Activated CD4-positive, alpha-beta memory T cell treated with anti-CD3 and anti-CD28 coated beads, Interleukin-2, amount 10 ng/mL, durations not matched to agents 7 days and 5 days (primary cell): ENCODE results near the gene P4HB. TPM values are rescaled to one million over a fixed set of nuclear protein-coding genes. Genes with fewer than 3 reads are reported as not detected.

Experiments
- CTCF ChIA-PET: fragments of 350-600 bp; sonication (Branson Sonifier 250); formaldehyde crosslinking; loops from one replicate; lab custom pipeline; 2021; ENCODE audit warnings: antibody characterized with exemption, inconsistent platforms; lab: Charles Lee
- POLR2A ChIA-PET: fragments of 350-600 bp; sonication (Branson Sonifier 250); formaldehyde crosslinking; loops from one replicate; lab custom pipeline; 2021; ENCODE audit warnings: antibody characterized with exemption; lab: Charles Lee
- DNase-seq: peaks from one replicate; pipeline ENCODE4 v3.0.0-alpha.2; 2020
- H3K27ac Mint-ChIP-seq: one replicate; pipeline ENCODE4 v1.8.0; 2021; ENCODE audit warnings: mild to moderate bottlenecking, mixed read lengths
- H3K27me3 Mint-ChIP-seq: one replicate; pipeline ENCODE4 v1.8.0; 2021; ENCODE audit warnings: mixed read lengths
- H3K36me3 Mint-ChIP-seq: one replicate; pipeline ENCODE4 v1.8.0; 2021; ENCODE audit warnings: low read depth, mixed read lengths
- H3K4me1 Mint-ChIP-seq: one replicate; pipeline ENCODE4 v1.8.0; 2021; ENCODE audit warnings: mixed read lengths
- H3K4me3 Mint-ChIP-seq: one replicate; pipeline ENCODE4 v1.8.0; 2021; ENCODE audit warnings: mild to moderate bottlenecking, mixed read lengths
- H3K9me3 Mint-ChIP-seq: one replicate; pipeline ENCODE4 v1.8.0; 2021; ENCODE audit warnings: mixed read lengths
- total RNA-seq, 2 experiments: library from RNA; stranded (reverse); gene quantifications; one replicate each; pipeline ENCODE4 v1.2.3, GENCODE V29; 2021

Gene P4HB
- total RNA-seq, 2 experiments from 2014 or later = 483 to 496 TPM

DNA sequence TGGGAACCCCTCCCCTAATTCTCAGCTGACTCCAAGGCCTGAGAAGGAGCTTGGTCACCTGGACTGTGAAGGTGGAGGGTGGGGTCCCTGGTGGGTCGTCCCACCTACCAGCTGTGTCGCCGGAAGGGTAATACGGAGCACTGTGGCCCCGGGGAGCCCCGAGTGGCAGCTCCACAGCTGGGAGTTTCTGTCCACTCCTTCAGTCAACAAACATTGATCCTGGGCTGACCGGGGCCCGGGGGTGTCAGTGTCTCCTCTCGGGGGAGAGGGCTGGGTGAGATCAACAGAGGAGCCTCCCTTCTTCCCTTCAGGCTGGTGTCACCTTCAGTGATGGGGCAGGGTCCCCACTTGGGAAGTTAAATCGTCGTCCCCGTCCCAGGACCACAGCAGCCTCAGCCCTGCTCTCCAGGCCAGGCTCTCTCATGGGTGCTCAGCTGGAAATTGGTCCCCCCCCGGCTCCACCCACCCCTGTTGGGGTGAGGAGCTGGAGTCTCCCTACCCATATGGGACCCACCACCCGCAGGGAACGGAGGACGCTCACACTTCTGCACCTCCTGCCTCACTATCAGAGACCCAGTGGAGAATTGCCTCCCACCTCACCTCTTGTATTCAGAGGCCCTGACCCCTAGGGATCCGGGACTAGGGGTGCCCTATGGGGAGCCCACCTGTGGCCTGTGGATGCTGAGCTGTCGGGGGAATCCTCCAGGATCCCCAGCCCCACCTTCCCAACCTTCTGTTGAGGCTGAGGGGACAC lies 54.5 kb downstream of the P4HB start:
- no peak overlapping the region for H3K27ac Mint-ChIP-seq
- H3K4me1 Mint-ChIP-seq = no peaks in the 10 kb centered on the region
- no peaks in the 10 kb centered on the region for H3K36me3 Mint-ChIP-seq
- H3K9me3 Mint-ChIP-seq = no peaks in the 10 kb centered on the region
- no peak for DNase-seq
- ChIA-PET POLR2A (no interaction called here), CTCF (no interaction called here)
- peaks cover 34% of the 10 kb centered on the region for H3K27me3 Mint-ChIP-seq
- H3K4me3 Mint-ChIP-seq = no peak overlapping the region

DNA sequence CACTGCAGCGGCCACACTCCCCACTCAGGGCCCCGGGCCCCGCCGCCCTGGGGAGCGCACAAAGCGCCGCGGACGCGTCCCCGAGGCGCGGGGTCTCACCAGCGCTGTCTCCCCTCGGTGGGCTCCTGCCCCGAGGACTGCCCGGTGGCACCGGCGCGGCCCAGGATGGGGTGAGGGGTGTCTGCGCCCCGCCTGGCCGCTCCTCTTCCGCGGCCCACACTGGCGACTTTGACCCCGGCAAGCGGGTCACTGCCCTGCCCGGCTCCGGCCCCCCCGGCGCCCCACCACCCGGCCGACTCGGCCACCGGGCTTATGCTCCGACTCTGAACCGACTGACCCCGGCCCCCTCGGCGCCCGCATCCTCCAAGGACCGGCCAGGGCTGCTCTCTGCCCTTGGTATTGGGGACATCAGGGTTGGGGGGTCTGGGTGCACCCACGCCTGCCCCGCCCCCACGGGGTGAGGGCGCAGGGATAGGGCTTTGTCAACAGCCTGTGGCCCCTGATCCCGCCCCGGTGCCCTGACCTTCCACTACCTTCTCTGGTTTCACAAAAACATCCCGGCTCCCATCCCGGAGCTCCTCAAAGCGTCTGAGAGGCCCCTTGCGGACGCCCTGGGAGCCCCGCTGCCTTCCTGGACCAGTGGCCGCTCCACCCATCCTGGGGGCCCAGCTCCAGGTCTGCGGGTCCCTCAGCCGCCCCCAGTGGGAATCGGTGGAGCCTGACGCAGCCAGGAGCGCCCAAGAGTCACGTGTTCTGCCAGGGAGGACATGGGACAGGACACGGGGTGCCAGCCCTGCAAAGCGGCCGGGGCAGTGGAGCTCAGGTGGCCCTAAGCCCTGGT lies 55.6 kb downstream of the P4HB start:
- no peak overlapping the region for H3K4me3 Mint-ChIP-seq
- POLR2A ChIA-PET = no interaction called here
- no peaks in the 10 kb centered on the region for H3K4me1 Mint-ChIP-seq
- peaks cover 39% of the 10 kb centered on the region for H3K27me3 Mint-ChIP-seq
- H3K27ac Mint-ChIP-seq = no peak overlapping the region
- no peaks in the 10 kb centered on the region for H3K9me3 Mint-ChIP-seq
- H3K36me3 Mint-ChIP-seq = no peaks in the 10 kb centered on the region
- no peak for DNase-seq
- CTCF ChIA-PET = no interaction called here

DNA sequence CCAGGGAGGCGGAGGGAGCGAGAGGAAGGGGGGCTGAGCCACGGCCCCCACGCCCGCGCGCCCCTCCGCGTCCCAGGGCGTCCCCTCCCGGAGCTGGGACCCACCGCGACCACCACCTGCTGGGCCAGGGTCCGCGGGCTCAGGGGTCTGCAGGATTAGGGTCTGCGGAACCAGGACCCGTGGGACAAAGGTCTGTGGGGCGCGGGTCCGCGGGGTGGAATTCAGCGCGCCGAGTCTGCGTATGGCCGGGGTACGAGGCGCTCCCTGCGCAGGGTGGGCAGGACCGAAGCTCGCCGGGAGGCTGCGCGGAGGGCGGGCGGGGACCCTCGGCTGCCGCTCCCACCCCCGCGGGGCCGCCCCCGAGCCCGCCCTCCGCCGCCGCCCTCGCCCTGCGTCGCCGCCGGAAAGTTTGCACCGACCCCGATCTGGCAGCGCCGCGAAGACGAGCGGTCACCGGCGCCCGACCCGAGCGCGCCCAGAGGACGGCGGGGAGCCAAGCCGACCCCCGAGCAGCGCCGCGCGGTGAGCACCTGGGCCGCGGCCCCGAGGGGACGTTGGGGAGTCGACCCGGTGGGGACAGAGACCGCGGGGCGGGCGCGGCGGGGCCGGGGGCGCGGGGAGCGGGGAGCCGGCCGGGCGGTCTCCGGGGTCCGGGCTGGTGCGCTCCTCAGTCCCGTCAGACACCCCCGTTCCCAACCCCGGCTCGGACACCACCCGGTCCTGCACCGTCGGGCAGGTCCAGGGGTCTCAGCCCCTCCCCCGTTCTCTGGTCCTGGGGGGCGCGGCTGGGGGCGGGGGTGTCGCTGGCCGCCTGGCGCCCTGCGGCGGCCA lies 56.4 kb downstream of the P4HB start, which contains the start of gene GCGR:
Gene GCGR, plus strand, starts transcription at position 423 of the 831 bp plus-strand sequence. CDS start 4,869 bp downstream, outside the sequence.
- no peak for DNase-seq
- no peak within 1 kb of the TSS for H3K4me3 Mint-ChIP-seq
- no peaks in the 10 kb centered on the region for H3K4me1 Mint-ChIP-seq
- POLR2A ChIA-PET = no interaction called here
- CTCF ChIA-PET = no interaction called here
- H3K9me3 Mint-ChIP-seq = no peaks in the 10 kb centered on the region
- H3K27me3 Mint-ChIP-seq = peaks cover 34% of the 10 kb centered on the region
- no peak within 1 kb of the TSS for H3K27ac Mint-ChIP-seq
- no peaks in the 10 kb centered on the region for H3K36me3 Mint-ChIP-seq

DNA sequence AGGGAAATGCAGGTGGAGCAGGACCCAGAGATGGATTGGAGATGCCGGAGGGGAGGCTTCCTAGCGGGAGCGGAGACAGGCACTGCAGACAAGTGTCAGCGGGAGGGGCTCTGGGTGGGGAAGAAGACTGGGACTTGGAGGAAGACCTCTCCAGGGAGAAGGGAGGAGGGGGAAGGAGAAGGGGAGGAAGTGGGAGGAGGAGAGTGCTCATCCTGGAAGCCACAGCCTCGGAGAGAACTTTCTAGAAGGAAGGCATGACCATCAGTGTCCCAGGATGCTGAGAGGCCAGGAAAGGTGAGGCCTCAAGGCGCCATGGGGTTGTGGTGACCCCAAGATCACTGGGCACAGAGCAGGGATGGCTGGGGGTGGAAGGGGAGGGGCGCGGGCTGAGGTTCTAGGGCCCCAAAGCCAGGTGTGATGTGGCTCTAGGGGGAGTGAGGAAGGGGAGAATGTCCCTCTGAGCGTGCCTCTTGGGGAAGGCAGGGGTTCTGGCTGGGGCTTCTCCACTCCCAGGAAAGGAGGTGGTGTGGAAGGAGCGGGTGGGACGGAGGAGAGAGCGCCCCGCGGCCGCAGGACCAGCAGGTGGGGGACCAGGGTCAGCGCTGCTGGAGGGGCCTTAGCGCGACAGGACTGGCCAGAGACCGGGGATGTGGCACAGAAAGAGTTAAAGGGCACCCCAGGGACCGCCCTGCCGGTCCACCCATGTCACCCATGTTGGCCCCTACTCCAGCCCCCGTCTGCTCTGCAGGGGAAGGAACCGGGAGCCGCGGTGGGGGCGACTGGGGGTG lies 57.3 kb downstream of the P4HB start:
- Mint-ChIP-seq H3K9me3 (no peaks in the 10 kb centered on the region), H3K4me1 (no peaks in the 10 kb centered on the region), H3K27me3 (peaks cover 34% of the 10 kb centered on the region), H3K36me3 (no peaks in the 10 kb centered on the region), H3K27ac (no peak overlapping the region), H3K4me3 (no peak overlapping the region)
- POLR2A ChIA-PET = no interaction called here
- CTCF ChIA-PET = no interaction called here
- DNase-seq = no peak

DNA sequence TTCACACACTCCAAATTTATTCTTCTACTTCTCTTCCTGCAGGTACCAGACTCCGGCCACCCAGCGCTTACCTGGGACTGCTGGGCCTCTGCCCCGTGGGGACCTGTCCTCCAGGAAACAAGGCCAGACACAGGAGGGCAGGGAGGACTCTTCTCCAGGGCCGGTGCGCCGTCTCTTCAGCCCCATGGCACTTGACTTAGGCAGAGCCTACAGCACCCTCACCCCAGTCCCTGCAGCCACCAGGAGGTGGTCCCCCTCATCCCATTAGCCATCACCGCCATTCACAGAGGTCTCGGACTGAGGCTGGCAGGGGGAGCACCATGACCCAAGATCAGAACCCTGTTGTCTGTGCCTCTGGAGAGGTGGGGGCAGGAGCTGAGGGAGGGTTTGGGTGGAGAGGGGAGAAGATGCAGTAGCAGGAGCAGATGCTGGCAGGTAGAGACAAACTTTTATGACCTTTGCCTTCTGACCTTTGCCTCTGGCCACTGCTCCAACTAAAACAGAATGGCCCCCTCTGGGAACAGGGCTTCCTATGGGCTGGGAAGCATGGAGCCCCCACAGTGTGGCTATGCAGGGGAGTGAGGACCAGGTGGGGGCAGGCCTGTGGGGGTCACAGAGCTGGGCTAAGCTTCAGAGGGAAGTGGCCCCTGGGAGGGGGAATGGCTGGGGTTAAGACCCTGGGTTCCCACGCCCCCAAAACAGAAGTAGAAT lies 58.1 kb downstream of the P4HB start:
- DNase-seq = no peak
- H3K27ac Mint-ChIP-seq = no peak overlapping the region
- POLR2A ChIA-PET = no interaction called here
- H3K4me3 Mint-ChIP-seq = no peak overlapping the region
- CTCF ChIA-PET = no interaction called here
- H3K36me3 Mint-ChIP-seq = no peaks in the 10 kb centered on the region
- H3K4me1 Mint-ChIP-seq = no peaks in the 10 kb centered on the region
- H3K27me3 Mint-ChIP-seq = peaks cover 32% of the 10 kb centered on the region
- no peaks in the 10 kb centered on the region for H3K9me3 Mint-ChIP-seq

DNA sequence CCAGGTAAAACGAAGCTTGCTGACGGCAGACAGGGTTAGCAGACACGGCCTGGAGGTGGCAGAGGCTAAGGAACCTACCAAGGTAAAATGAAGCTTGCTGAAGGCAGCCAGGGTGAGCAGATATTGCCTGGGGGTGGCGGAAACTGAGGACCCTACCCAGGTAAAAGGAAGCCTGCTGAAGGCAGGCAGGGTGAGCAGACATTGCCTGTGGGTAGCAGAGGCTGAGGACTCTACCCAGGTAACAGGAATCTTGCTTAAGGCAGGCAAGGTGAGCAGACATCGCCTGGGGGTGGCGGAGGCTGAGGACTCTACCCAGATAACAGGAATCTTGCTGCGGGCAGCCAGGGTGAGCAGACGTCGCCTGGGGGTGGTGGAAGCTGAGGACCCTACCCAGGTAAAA lies 59.0 kb downstream of the P4HB start:
- POLR2A ChIA-PET = no interaction called here
- Mint-ChIP-seq H3K36me3 (no peaks in the 10 kb centered on the region), H3K9me3 (no peaks in the 10 kb centered on the region), H3K27me3 (peaks cover 31% of the 10 kb centered on the region), H3K4me1 (no peaks in the 10 kb centered on the region), H3K27ac (no peak overlapping the region), H3K4me3 (no peak overlapping the region)
- CTCF ChIA-PET = no interaction called here
- no peak for DNase-seq

DNA sequence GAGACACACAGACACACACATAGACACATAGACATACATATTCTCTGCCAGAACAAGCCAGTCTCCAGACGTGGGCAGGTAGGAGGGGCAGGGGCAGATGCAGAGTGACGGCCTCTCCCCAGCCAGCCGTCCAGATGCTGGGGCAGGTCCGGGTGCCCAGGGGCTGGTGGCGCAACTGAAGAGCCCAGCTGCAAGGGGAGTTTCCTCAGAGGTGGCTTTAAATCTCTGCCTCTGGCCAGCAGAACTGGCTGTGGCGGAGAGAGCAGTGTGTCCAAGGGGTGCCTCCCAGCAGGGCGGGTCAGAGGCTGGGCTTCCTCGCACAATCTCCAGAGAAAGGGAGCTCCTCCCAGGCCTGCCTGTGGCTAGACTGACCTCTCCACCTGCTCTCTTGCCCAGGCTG lies 65.8 kb downstream of the P4HB start:
- Mint-ChIP-seq H3K9me3 (no peaks in the 10 kb centered on the region), H3K4me1 (no peaks in the 10 kb centered on the region), H3K4me3 (no peak overlapping the region), H3K36me3 (no peaks in the 10 kb centered on the region), H3K27ac (no peak overlapping the region), H3K27me3 (peaks cover 1% of the 10 kb centered on the region)
- no peak for DNase-seq
- ChIA-PET POLR2A (no interaction called here), CTCF (interaction anchor here (0.8 kb wide), 1 partner anchor 59 kb away, joined by 3 read pairs; no protein-coding TSS in a partner anchor)

DNA sequence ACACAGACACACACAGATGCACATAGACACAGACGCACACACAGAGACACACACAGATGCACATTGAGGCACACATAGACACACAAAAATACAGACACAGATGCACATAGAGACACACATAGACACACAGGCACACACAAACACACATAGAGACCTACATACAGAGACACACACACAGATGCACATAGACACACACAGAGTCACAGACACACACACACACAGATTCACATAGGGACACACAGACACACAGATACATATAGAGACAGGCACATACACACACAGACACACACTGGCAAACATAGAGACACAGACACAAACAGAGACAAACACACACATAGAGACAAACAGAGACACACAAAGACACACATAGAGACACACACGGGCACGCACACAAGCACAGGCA lies 66.3 kb downstream of the P4HB start:
- Mint-ChIP-seq H3K4me3 (no peak overlapping the region), H3K27me3 (peaks cover under 1% of the 10 kb centered on the region), H3K27ac (no peak overlapping the region), H3K36me3 (no peaks in the 10 kb centered on the region), H3K4me1 (no peaks in the 10 kb centered on the region), H3K9me3 (no peaks in the 10 kb centered on the region)
- POLR2A ChIA-PET = no interaction called here
- CTCF ChIA-PET = no interaction called here
- no peak for DNase-seq

Other genes starting within 250 kb of the P4HB start
- 10 to 100 TPM; 84.6 to 89.0 TPM for gene NPLOC4, start 223.4 kb downstream of the P4HB start, total RNA-seq
- gene TSPAN10, start 223.3 kb downstream of the P4HB start, total RNA-seq = under 1 TPM; 0.38 to 0.43 TPM
- gene PDE6G, start 204.0 kb downstream of the P4HB start, total RNA-seq = 10 to 100 TPM; 10.0 to 10.9 TPM
- 10 to 100 TPM; 59.3 TPM for gene OXLD1, start 193.9 kb downstream of the P4HB start, total RNA-seq
- 10 to 100 TPM; 28.8 to 33.3 TPM for gene CCDC137, start 193.8 kb downstream of the P4HB start, total RNA-seq
- gene ARL16, start 176.7 kb downstream of the P4HB start, total RNA-seq = 10 to 100 TPM; 17.5 to 17.8 TPM
- gene HGS, start 176.5 kb downstream of the P4HB start, total RNA-seq = 100 to 1,000 TPM; 122 to 130 TPM
- gene MRPL12, start 157.2 kb downstream of the P4HB start, total RNA-seq = 10 to 100 TPM; 57.2 to 59.6 TPM
- gene SLC25A10, start 148.3 kb downstream of the P4HB start, total RNA-seq = 10 to 100 TPM; 18.5 to 22.1 TPM
- gene GCGR, start 56.4 kb downstream of the P4HB start, total RNA-seq = not detected
- 10 to 100 TPM; 37.1 to 38.2 TPM for gene MCRIP1, start 27.2 kb downstream of the P4HB start, total RNA-seq
- not detected for gene PPP1R27, start 25.5 kb downstream of the P4HB start, total RNA-seq
- gene ARHGDIA, start 10.8 kb upstream of the P4HB start, total RNA-seq = 100 to 1,000 TPM; 636 to 661 TPM
- 100 to 1,000 TPM; 159 to 160 TPM for gene ALYREF, start 31.1 kb upstream of the P4HB start, total RNA-seq
- gene ANAPC11, start 31.2 kb upstream of the P4HB start, total RNA-seq = 10 to 100 TPM; 95.9 to 98.4 TPM
- under 1 TPM in 1 of 2 experiments, not detected in 1; 0.38 TPM for gene NPB, start 41.7 kb upstream of the P4HB start, total RNA-seq
- gene PCYT2, start 50.9 kb upstream of the P4HB start, total RNA-seq = 10 to 100 TPM; 41.6 to 44.4 TPM
- 10 to 100 TPM; 55.8 to 58.4 TPM for gene SIRT7, start 57.6 kb upstream of the P4HB start, total RNA-seq
- 10 to 100 TPM; 35.2 to 36.5 TPM for gene MAFG, start 67.2 kb upstream of the P4HB start, total RNA-seq
- 10 to 100 TPM; 25.8 to 34.7 TPM for gene PYCR1, start 76.8 kb upstream of the P4HB start, total RNA-seq
- not detected for gene MYADML2, start 86.7 kb upstream of the P4HB start, total RNA-seq
- gene NOTUM, start 100.7 kb upstream of the P4HB start, total RNA-seq = under 1 TPM in 1 of 2 experiments, not detected in 1; 0.15 TPM
- 10 to 100 TPM; 25.3 to 29.9 TPM for gene ASPSCR1, start 117.1 kb upstream of the P4HB start, total RNA-seq
- 10 to 100 TPM; 52.7 to 54.7 TPM for gene CENPX, start 162.3 kb upstream of the P4HB start, total RNA-seq
- 10 to 100 TPM; 34.8 to 35.5 TPM for gene LRRC45, start 162.8 kb upstream of the P4HB start, total RNA-seq
- 1 to 10 TPM; 7.9 to 8.1 TPM for gene RAC3, start 171.1 kb upstream of the P4HB start, total RNA-seq
- gene DCXR, start 177.2 kb upstream of the P4HB start, total RNA-seq = 10 to 100 TPM; 93.9 to 95.2 TPM
- gene RFNG, start 191.3 kb upstream of the P4HB start, total RNA-seq = 10 to 100 TPM; 26.3 to 28.4 TPM
- gene GPS1, start 191.4 kb upstream of the P4HB start, total RNA-seq = 10 to 100 TPM; 69.0 to 75.6 TPM
- 10 to 100 TPM; 98.8 to 99.3 TPM for gene DUS1L, start 205.3 kb upstream of the P4HB start, total RNA-seq
- 100 to 1,000 TPM; 181 to 191 TPM for gene FASN, start 237.7 kb upstream of the P4HB start, total RNA-seq